Jurkat, Clone E6-1 (cell line): Measurements from ENCODE around the gene ITGA2.

ENCODE experiments used
- DNase-seq: peaks from one replicate; pipeline ENCODE4 v3.0.0-alpha.2; 2011; ENCODE audit warnings: low read depth, low spot score
- H3K4me3 ChIP-seq: 2 replicates; pipeline ENCODE4 v1.5.1; 2011; ENCODE audit warnings: mild to moderate bottlenecking, low read length, control low read depth, moderate library complexity

The ITGA2 gene

DNA sequence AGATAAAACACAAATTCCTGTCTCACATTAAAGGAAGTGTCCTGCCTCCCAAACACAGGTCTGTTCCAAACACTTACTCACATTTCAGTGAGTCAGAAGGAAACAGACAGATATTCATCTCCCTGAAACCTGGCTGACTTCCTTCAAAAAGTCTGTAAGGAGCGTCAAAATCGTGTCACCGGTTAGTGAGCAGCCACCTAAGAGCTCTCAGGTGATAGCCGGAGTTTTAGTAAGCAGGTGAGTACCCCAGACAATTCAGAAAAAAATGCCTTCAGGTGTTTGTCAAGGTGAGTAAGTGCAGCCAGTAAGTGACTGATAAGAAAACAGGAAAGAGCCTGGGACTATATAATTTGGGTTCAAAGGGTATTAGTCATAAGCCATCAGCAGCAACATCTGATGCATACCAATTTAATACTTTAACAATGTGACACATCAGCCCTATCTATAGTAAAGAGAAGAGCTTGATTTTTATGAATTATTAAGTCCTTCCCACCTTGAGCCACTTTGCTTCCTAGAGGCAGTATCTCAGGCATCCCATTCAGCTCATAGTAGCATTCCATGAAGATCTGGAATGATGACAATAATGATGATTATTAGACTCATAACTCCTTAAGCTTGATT, 1.3 kb upstream of the ITGA2 start:
- no peak for DNase-seq
- H3K4me3 ChIP-seq, result no peak overlapping the region

DNA sequence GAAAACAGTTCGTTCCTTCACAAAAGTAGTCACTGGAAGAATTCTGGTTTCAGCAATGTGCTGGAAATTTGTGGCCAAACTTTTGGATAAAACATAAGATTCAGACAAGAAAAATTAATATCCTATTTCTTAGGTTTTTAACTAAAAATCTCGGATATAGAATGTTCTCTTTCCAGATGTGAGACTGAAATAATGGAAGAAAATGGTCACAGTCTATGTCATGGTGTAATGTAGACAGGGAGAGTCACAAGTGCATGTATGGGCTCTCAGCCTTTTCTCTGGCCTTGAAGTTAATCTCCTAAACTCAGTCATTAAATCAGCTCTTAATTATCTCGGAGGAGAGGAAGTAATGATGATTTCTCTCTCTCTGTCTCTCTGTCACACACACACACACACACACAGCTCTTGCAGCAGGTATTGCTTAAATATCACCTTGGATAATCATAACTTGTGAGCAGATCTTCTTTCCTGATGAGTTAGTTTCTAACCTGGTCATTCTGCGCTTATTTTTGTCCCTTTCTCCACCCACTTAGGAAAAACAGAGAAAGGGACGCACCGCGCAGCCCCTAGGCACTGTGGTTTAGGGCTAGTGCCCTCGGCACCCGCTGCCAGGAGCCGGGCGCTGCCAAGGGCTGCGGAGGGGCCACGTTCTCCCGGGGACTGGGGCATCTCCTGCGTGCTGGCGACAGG, 672 bp upstream of the ITGA2 start:
- DNase-seq, result no peak

DNA sequence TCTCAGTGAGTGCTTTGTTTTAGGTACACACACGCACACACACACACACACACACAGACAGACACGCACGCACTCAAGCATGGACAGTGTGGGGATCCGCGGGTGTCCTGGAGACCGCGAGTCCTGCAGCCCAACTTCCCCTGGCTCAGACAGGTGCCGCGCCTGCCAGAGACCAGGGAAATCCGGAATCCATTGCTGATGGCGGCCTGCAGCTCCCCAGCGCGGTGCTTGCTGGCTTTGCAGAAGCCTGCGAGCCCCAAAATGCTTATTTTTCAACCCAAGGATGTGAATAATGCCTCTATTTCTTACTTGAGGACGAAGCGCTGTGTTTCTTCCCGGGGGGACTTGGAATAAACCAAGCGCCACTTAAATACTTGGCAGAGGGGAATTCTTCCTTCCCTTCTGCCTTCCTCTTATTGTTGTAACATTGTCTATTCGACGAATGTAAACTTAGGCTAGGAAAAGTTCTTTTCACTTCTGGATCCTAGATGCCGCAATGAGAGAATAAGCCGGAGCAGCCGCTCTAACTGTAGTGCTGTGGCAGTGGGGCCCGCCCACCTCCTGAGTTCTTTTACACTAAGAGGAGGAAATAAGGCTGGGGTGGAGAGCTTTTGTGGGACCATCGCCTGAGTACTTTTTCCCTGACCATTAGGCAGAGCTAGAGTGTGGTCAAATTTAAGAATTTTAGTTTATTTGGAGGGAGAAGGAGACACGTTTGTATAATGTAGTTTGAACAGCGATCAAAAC, 802 bp downstream of the ITGA2 start:
- DNase-seq, result peak; percentile 12
- H3K4me3 ChIP-seq, result peak overlapping the region; percentile 60

More for the DNA sequence above, 672 bp upstream of the ITGA2 start:
- H3K4me3 ChIP-seq, result peak overlapping the region; percentile 60

DNA sequence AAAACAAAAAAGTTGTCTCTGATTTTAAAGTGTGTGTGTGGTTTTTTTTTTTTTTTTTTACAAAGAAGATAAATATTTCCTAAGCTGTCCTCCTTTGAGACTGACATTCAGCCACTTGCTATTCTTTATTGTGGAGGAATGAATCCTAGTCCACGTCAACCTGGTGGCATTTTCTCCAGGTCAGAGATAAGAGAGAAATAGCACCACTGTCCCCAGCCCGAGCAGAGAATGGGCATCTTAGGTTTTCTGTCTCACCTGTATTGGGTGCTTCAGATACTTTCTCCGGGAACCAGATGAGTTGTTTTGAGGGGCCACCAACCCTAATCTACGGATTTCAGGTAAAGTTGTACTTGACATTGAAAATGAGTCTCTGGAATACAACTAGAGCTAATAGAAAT, 1.4 kb downstream of the ITGA2 start:
- no peak for DNase-seq
- H3K4me3 ChIP-seq, result no peak overlapping the region

DNA sequence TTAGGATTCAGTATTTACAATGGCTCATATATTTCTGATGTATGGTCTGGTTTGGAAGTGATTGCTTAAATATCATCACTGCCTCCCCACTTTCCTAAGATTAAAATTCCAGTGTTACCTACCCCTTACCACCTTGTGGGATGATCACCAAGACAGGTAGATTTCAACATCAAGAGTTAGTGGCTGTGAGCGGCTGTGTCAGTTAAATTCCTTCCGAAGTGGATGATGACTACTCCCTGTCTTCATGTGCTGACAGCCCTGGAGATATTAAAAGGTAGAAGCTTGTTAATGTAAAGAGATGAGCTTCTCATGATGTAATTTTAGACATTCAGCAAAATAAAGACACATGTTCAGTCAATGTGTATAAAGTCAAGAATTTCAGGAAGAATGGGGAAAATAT, 4.2 kb downstream of the ITGA2 start:
- no peak for DNase-seq
- no peak overlapping the region for H3K4me3 ChIP-seq

DNA sequence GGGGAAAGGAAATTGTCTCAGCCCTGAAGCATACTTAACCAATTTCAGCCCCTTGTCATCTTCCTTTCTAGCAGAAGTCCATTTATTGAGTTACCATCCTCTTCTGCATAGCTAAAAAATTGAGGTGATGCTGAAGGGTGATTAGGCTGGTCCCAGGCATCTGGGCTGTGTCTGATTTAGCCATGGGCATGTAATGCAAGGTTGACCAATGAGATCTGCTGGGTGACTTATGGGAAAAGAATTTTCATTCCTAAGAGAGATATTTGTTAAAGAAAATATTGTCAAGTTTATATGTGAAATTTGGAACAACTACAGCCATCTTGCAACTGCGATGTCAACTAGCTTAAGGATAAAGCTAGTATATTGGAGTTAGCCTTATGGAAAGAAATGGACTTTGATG, 5.1 kb downstream of the ITGA2 start:
- no peak for DNase-seq
- no peak overlapping the region for H3K4me3 ChIP-seq

DNA sequence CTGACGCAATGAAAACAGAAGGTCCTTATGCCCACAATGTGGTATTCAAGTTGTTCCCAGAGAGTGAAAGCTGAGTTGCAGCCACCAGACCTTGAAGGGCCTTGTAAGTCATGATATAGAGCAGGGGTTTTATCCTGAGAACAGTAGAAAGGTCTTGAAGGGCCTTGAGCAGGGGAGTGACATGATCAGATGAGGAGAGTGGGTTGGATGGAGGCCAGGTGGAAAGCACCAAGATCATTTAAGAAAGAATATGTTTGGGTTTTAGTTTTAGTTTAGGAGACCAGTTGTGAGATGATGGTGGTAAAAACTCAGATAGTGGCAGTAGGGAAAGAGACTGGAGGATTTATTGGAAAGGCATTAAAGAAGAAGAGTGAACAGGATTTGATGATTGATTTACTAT, 5.9 kb downstream of the ITGA2 start:
- H3K4me3 ChIP-seq, result no peak overlapping the region
- DNase-seq, result no peak

DNA sequence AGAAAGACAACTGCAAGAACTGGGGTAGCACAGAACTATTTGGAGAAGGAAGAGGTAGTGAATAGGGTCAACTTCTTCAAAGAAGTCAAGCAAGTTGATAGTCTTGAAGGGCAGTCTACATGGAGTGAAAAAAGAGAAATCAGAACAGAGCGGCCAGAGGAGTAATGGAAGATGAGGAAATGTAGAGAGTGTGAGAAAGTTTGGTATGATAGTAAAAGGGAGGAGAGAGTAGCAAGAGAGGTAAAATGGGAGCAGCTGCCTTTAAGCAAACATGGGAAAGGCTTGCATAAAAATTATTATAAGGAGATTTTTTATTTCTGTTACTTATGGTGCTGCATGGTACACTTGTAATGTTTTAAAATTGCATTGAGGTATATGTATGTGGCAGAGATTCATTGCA, 6.8 kb downstream of the ITGA2 start:
- no peak overlapping the region for H3K4me3 ChIP-seq
- DNase-seq, result no peak

DNA sequence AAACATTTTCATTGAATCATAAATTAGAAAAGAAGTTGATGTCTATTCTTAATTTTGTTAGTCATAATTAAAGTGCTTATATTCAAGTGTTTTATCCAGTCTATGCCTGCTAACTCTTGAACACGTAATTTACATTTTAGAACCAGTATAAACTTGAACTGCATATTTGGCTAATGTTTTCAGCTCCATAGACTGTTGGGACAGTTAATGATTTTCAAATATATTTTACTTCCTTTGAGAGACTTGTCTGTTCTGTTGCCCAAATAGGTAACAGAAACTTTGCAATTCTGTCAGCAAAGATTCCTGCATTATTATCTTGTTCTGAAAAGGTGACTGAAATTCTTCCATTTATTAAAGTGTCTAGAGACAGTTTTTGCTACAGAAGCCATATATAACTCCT, 7.8 kb downstream of the ITGA2 start:
- no peak overlapping the region for H3K4me3 ChIP-seq
- no peak for DNase-seq

DNA sequence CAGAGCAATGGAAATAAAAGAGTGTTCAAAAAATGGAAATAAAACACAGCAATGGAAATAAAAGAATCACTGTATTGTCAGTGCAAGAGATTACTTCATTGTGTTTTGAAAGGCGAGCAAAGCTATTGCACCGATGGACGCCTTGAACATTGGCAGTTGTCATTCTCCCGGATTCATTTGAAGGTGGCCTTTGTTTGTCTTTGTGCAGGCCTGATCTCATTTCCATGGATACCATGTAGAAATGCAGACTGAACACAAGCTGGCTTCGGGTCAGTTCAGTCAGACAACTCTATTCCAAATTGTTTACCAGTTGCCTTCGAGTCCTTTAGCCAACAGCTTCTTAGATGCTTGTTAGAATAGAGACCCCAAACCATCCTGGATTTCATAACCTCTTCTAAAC, 8.3 kb downstream of the ITGA2 start:
- no peak overlapping the region for H3K4me3 ChIP-seq
- no peak for DNase-seq

DNA sequence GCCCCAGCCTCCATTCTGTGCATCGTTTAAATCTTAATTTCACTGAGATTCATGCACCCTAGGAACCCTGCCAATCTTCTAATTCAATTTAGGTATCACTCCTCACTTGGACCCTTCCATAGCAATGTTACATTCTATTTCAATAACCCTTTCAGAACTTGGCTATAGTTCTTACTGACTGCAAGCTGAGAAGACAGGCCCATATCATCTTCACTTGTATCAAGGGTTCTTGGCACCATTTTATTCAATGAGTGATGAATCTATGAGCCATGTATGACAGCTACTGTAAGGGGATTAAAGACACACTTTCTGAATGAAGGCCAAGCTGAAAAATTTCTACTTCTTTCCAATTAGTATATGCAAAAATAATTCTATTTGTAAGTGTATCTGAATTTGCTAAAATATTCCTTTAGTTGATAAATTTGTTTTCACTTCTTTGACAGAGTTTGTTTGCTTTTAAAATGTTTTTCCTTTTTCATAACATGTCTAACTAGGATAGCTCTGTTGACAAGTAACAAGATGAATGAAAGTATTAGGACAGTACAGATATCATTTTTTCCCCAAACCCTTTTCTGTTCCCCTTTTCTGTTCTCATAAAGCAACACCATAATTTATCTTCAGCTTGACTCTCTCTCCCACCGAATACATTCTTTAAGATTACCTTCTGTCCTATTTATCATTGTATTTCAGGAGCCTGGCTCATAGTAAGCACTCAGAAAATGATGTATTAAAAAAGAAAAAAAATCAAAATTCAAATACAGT, 9.6 kb downstream of the ITGA2 start:
- DNase-seq, result no peak
- no peak overlapping the region for H3K4me3 ChIP-seq

DNA sequence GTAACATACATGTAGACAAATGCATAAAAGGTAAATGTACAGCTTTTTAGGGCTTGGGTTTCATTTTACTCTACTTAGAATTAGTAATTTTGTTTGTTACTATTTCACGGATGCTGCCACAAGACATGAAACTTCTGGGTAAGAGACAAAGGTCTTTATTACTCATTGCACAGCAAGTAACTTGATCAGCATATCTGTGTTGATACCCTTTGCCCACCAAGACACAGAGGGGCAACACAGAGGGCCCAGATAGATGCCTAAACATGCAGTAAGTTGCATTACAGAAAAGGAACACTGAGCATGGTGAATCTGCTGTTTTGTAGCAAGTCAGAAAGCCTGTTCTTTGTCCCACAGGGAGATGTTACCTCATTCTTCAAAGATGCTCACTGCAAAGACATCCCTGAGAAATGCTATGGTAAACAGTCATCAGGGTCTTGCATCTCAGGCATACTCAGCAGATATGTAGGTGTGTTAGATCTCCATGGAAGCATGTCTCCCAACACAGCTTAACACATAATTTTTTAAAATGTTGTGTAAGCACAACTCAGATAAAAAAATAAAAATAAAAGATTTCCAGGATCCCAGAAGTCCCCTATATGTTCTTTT, 10.3 kb downstream of the ITGA2 start:
- DNase-seq, result no peak
- H3K4me3 ChIP-seq, result no peak overlapping the region

DNA sequence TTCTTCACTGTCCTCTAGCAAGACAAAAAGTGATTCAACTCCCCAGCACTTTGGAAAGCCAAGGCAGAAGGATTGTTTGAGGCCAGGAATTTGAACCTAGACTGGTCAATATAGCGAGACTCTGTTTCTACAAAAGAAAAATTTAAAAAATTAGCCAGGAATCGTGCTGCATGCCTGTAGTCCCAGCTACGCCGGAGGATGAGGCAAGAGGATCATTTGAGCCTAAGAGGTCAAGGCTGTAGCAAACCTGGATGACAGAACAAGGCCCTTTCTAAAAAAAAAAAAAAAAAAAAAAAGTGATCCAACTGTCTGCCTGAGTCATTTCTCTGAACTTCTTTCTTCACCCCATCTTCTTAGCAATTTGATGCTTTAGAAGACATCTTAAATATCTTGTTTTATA, 12.4 kb downstream of the ITGA2 start:
- H3K4me3 ChIP-seq, result no peak overlapping the region
- DNase-seq, result no peak

DNA sequence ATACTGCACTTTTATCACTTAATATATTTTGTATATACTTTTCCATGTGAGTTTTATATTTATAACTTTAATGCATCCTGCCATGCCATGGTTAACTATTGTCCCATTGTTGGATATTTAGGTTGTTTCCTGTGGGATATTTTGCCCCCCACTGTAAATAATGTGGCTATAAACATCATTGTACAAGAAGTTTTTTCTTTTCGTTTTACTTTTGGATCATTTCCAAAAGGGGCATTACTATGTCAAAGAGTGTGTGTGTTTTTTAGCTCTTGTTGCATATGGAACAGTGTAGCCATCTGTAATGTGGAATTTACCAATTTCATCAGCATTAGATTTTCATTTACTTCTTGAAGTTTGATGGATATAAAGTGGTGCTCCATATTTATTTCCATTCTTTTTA, 13.3 kb downstream of the ITGA2 start:
- no peak for DNase-seq
- no peak overlapping the region for H3K4me3 ChIP-seq

DNA sequence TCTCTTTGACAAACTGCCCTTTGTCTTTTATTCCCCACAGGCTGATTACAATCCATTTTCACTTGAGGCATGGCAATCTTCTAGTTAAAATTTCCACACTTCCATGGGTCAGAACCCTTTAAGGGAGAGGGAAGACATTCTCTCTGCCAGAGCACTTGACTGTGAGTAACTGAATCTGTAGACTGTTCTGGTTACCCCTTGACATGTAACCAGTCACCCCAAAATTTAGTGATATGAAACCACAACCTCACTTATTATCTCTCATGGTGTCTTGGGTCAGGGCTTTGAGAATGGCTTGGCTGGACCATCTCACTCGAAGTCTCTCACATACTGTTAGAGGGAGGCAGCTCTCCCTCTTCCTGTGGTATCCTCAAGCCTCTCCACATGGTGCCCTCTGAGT, 14.0 kb downstream of the ITGA2 start:
- DNase-seq, result no peak
- H3K4me3 ChIP-seq, result no peak overlapping the region

DNA sequence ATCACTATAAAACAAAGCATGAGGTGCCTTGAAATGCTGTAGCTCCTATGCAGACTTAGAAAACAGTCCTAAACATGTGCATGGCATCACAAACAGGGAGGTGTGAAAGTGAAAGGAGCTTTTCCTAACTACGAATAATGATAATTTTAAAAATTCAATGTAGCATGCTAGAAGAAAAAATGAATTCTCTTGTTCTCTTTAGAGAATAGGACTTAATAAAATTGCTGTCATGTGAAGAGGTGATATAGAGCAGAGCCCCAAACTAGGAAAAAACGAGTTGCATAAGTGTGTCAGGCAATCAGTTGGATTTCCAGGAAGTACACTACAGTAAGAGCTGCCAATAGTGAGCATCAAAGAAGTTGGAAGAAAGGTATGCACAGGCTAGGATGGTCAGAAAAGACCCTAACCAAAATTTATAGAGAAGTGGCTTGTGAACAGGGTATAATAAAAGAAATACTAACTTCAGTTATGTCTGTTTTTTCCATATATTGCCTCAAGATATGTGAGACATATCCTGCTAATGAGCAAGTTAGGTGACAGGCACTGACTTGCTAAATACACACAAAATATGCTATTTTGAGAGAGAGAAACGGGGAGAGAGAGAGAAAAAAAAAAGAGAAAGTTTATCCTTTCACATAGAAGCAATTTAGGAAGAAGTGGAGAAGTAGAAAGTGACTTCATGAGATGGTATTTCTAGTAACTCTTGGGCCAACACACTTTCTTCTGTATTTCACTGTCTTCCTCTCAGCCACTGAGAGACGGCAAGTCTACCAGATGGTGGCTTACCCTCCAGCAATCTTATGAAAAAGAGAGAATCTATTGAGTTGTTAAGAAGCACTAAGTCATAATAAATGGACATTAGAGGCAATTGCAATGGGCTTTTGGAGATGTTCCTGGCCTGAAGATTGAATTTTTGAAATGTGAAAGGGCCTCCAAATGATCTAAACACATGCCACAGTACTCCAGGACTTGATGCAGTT, 18.0 kb downstream of the ITGA2 start:
- H3K4me3 ChIP-seq, result no peak overlapping the region
- DNase-seq, result no peak

DNA sequence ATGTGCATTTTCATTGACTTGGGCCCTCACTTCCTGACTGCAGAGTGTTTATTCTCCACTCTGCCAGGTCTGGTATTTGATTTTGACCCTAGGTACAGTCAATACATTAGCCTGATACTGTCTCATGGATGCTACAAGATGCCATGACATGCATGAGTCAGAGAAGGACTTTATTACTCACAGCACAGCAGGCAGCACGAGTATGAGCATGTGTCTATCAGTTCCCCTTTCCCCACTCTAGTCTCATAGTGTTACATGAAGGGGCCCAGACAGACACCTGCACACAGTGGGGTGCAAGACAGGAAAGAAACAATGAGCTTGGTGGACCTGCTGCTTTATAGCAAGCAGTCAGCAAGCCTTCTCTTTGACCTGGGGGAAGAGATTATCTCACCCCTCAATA, 19.6 kb downstream of the ITGA2 start:
- no peak for DNase-seq
- H3K4me3 ChIP-seq, result no peak overlapping the region

DNA sequence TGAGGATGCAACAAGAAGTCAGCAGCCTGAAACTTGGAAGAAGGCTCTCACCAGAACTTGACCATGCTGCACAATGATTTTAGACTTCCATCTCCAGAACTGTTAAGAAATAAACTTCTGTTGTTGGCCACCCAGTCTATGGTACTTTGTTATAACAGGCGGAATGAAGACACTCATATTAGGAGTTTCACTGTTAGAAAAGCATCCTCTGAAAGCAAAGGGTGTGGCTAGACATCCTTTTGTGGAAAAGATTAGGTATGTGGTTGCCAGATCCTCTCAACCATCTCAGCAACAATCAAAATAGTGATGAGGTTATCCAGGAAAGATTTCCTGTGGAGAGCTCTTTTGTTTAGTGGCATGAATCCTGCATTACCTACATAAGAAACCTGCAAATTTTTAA, 20.7 kb downstream of the ITGA2 start:
- H3K4me3 ChIP-seq, result no peak overlapping the region
- no peak for DNase-seq
